Esophagus muscularis mucosa (tissue), 4 donors: ENCODE measurements around the gene MTNR1B.

ENCODE experiments used
- CTCF ChIP-seq, 3 experiments: fragments of 200-600 bp in 2 of 3; fragments of 450-650 bp in 1 of 3; sonication (generic) in 2 of 3; IDR thresholded peaks; one replicate each; pipeline ENCODE4 v1.5.1; 2017 to 2019; ENCODE audit warnings: antibody characterized with exemption in 3 of 3, mild to moderate bottlenecking in 2 of 3, moderate library complexity in 1 of 3
- EP300 ChIP-seq: sonication (generic); formaldehyde crosslinking; IDR thresholded peaks from one replicate; pipeline ENCODE4 v1.6.1; 2017; ENCODE audit warnings: antibody characterized with exemption
- POLR2A ChIP-seq: fragments of 450-650 bp; IDR thresholded peaks from one replicate; pipeline ENCODE4 v1.6.1; 2017; ENCODE audit warnings: antibody characterized with exemption, moderate library complexity, mild to moderate bottlenecking, low read depth
- POLR2AphosphoS5 ChIP-seq, 2 donors: sonication (generic); formaldehyde crosslinking; IDR thresholded peaks; one replicate each; pipeline ENCODE4 v1.6.1; 2017; ENCODE audit warnings: antibody characterized with exemption in 2 of 2

GRCh38 chr11:92948116-92948515, 21.3 kb upstream of the MTNR1B start:
- TF ChIP-seq POLR2AphosphoS5 (IDR thresholded peaks at IDR 0.05) (no peak), CTCF (IDR thresholded peaks at IDR 0.05) (no peak), POLR2A (no peak), EP300 (no peak)
